WI38 (cell line): ENCODE results near the gene ANKMY1.

Experiments
- H3K4me3 ChIP-seq: 2 replicates; pipeline ENCODE4 v1.5.1; 2011; ENCODE audit warnings: low read depth, mild to moderate bottlenecking, control low read depth, low read length
- CTCF ChIP-seq: IDR thresholded peaks from 2 replicates; pipeline ENCODE4 v1.5.1; 2012; ENCODE audit warnings: low read depth, mild to moderate bottlenecking, control low read depth, low read length

The ANKMY1 gene

GRCh38 chr2:240512666-240513535, 44.9 kb downstream of the ANKMY1 start:
- TF ChIP-seq CTCF = no peak
- H3K4me3 ChIP-seq = no peak overlapping the region

GRCh38 chr2:240512109-240512485, 45.7 kb downstream of the ANKMY1 start:
- TF ChIP-seq CTCF = no peak
- H3K4me3 ChIP-seq = no peak overlapping the region

- H3K4me3 ChIP-seq = no peak overlapping the region
- TF ChIP-seq CTCF = no peak
These were observed 46.3 kb downstream of the ANKMY1 start for GRCh38 chr2:240511351-240512108.

- no peak for TF ChIP-seq CTCF
- H3K4me3 ChIP-seq = no peak overlapping the region
These were observed 47.1 kb downstream of the ANKMY1 start for GRCh38 chr2:240510513-240511210.

GRCh38 chr2:240509667-240510512, 47.9 kb downstream of the ANKMY1 start:
- no peak for TF ChIP-seq CTCF
- H3K4me3 ChIP-seq = no peak overlapping the region

GRCh38 chr2:240508832-240509545, 48.8 kb downstream of the ANKMY1 start:
- no peak for TF ChIP-seq CTCF
- no peak overlapping the region for H3K4me3 ChIP-seq
